AG09309 (cell line): Measurements from ENCODE around the gene HIVEP3.

Source experiments
- DNase-seq: peaks from one replicate; pipeline ENCODE4 v3.0.0-alpha.2; 2010; ENCODE audit warnings: low read depth
- H3K4me3 ChIP-seq: 2 replicates; pipeline ENCODE4 v1.5.1; 2011; ENCODE audit warnings: mild to moderate bottlenecking, low read depth, low read length, moderate library complexity; ENCODE audit not compliant: control insufficient read depth
- CTCF ChIP-seq: IDR thresholded peaks from 2 replicates; pipeline ENCODE4 v1.5.1; 2011; ENCODE audit warnings: mild to moderate bottlenecking, low read depth, low read length, inconsistent platforms; ENCODE audit not compliant: insufficient read depth, control insufficient read depth; ENCODE audit errors: missing control alignments

HIVEP3 gene

GRCh38 chr1:41898191-41898713 is 20.5 kb downstream of the HIVEP3 start:
- DNase-seq, result no peak
- no peak overlapping the region for H3K4me3 ChIP-seq
- TF ChIP-seq CTCF, result no peak

GRCh38 chr1:41895552-41895951 is 23.2 kb downstream of the HIVEP3 start:
- no peak overlapping the region for H3K4me3 ChIP-seq
- no peak for DNase-seq
- TF ChIP-seq CTCF, result no peak

- TF ChIP-seq CTCF, result no peak
- no peak overlapping the region for H3K4me3 ChIP-seq
- DNase-seq, result no peak
Observed at GRCh38 chr1:41894808-41895483, 23.8 kb downstream of the HIVEP3 start.

- H3K4me3 ChIP-seq, result no peak overlapping the region
- TF ChIP-seq CTCF, result no peak
- DNase-seq, result no peak
Observed at GRCh38 chr1:41894101-41894807, 24.5 kb downstream of the HIVEP3 start.

GRCh38 chr1:41892301-41892781 is 26.4 kb downstream of the HIVEP3 start:
- no peak for TF ChIP-seq CTCF
- no peak for DNase-seq
- no peak overlapping the region for H3K4me3 ChIP-seq

- no peak for DNase-seq
- no peak for TF ChIP-seq CTCF
- H3K4me3 ChIP-seq, result no peak overlapping the region
Observed at GRCh38 chr1:41891199-41891896, 27.4 kb downstream of the HIVEP3 start.
